Adrenal gland (tissue), 12 donors: ENCODE measurements around the gene SELENOP. TPM values are rescaled to one million over a fixed set of nuclear protein-coding genes. Genes with fewer than 3 reads are reported as not detected.
A peak's percentile ranks its signal among the peaks of the same experiment; 100 is the strongest.

Source experiments
- DNase-seq, 7 donors: peaks; one replicate each; pipeline ENCODE4 v3.0.0-alpha.2; 2019 to 2020
- H3K27ac ChIP-seq, 5 donors: fragments of 200-600 bp; sonication (generic) in 4 of 5; 1 replicate in 3 of 5; 2 replicates in 2 of 5; pipeline versions ENCODE4 v1.5.1 to v1.8.0; 2016 to 2020; ENCODE audit warnings: mild to moderate bottlenecking in 1 of 5
- H3K27me3 ChIP-seq: fragments of 200-600 bp; 2 replicates; pipeline ENCODE4 v1.8.0; 2021
- H3K36me3 ChIP-seq, 2 donors: fragments of 200-600 bp; replicated peaks in 1 of 2; 1 replicate in 1 of 2; 2 replicates in 1 of 2; pipeline versions ENCODE4 v1.5.1 to v1.8.0; 2018 to 2022
- H3K4me1 ChIP-seq, 2 donors: fragments of 200-600 bp; replicated peaks in 1 of 2; 1 replicate in 1 of 2; 2 replicates in 1 of 2; pipeline versions ENCODE4 v1.5.1 to v1.8.0; 2018 to 2021
- H3K4me3 ChIP-seq, 4 donors: fragments of 200-600 bp; sonication (generic) in 3 of 4; one replicate each; pipeline ENCODE4 v1.5.1; 2016 to 2018
- H3K9me3 ChIP-seq, 3 donors: fragments of 200-600 bp; sonication (generic) in 1 of 3; replicated peaks in 1 of 3; 1 replicate in 2 of 3; 2 replicates in 1 of 3; pipeline versions ENCODE4 v1.5.1 to v1.8.0; 2016 to 2021
- CTCF ChIP-seq, 6 experiments: fragments of 450-650 bp in 4 of 6; fragments of 200-600 bp in 2 of 6; sonication (generic) in 1 of 6; IDR thresholded peaks; 1 replicate in 5 of 6; 2 replicates in 1 of 6; pipeline versions ENCODE4 v1.5.1 to v1.8.0; 2016 to 2021; ENCODE audit warnings: antibody characterized with exemption in 6 of 6, mild to moderate bottlenecking in 2 of 6, moderate library complexity in 1 of 6
- POLR2A ChIP-seq, 2 donors: fragments of 450-650 bp; IDR thresholded peaks; one replicate each; pipeline ENCODE4 v1.6.1; 2017; ENCODE audit warnings: antibody characterized with exemption in 2 of 2, mild to moderate bottlenecking in 2 of 2, moderate library complexity in 1 of 2
- WGBS, 4 donors: extraction: QIAGEN DNeasy Blood & Tissue Kit in 2 of 4; methylation state at CpG; one replicate each; pipeline versions ENCODE4 v1.1.5 to v1.1.7; 2013 to 2017; 5-methylcytosine and 5-hydroxymethylcytosine counted together
- intact Hi-C, 2 donors: fragments of 100-400 bp; cut with DNase I; formaldehyde crosslinking; loops; one replicate each; pipeline versions ENCODE4 v1.14.1 to v1.15.0; 2022 to 2023
- polyA plus RNA-seq, 3 donors: library from polyadenylated mRNA; stranded (reverse); fragments of 200-250 nt in 2 of 3; fragments of 350-450 nt in 1 of 3; fragmentation: Illumina TruSeq in 1 of 3; extraction: RNeasy Lipid Tissue Mini Kit (QIAGEN cat#74804) in 1 of 3; gene quantifications; one replicate each; pipeline ENCODE4 v1.2.3, GENCODE V29; 2013 to 2014
- total RNA-seq, 9 donors: library from RNA; depleted of rRNA in 4 of 9; stranded (reverse); fragments of >200 nt in 4 of 9; fragments of 120-200 nt in 1 of 9; fragmentation: NEBNext Ultra II Directional in 1 of 9; extraction: Animal tissue kit (Norgen Biotek cat#: 25700) in 1 of 9; gene quantifications; one replicate each; pipeline versions ENCODE4 v1.1.0 to v1.2.4, GENCODE V29; 2013 to 2023
- donor health status: healthy with polysubstance abuse.
- donor health status: Bipolar disorder and iron deficiency.
- donor health status: DM: yes; HTN: yes; CAD: no.
- donor health status: DM: no; HTN: no; CAD: no.
- donor health status: DM: no; HTN: no; CAD: no.
- donor health status: DM: yes; HTN: yes; CAD: no.

The SELENOP gene
- total and polyA plus RNA-seq, 12 donors, result 66.0 to 1,654 (median 662) TPM

GRCh38 chr5:42842921-42843641 is 31.4 kb upstream of the SELENOP start:
- peak in 5 of 7 donors; percentile 45 to 78 (median 50) for DNase-seq
- H3K4me1 ChIP-seq, result peaks cover 32 to 42% of the 10 kb centered on the region in 2 donors
- intact Hi-C loops, result no loop called here
- no peaks in the 10 kb centered on the region for H3K9me3 ChIP-seq
- H3K4me3 ChIP-seq, result no peak overlapping the region
- no peak for TF ChIP-seq CTCF (IDR thresholded peaks at IDR 0.05)
- no peak for TF ChIP-seq POLR2A (IDR thresholded peaks at IDR 0.05)
- peak overlapping the region in 4 of 5 donors; percentile 20 to 77 (median 40) for H3K27ac ChIP-seq
- WGBS, 4 donors, result 39 to 54% (median 48%) methylated on average over 4 of the region's 4 CpGs
- no peaks in the 10 kb centered on the region for H3K36me3 ChIP-seq
- H3K27me3 ChIP-seq, result no peaks in the 10 kb centered on the region

GRCh38 chr5:42840842-42841567 is 29.3 kb upstream of the SELENOP start:
- H3K4me1 ChIP-seq, result peaks cover 24 to 30% of the 10 kb centered on the region in 2 donors
- DNase-seq, result no peak
- no peaks in the 10 kb centered on the region for H3K36me3 ChIP-seq
- H3K4me3 ChIP-seq, result no peak overlapping the region
- no peaks in the 10 kb centered on the region for H3K9me3 ChIP-seq
- 76 to 82% (median 79%) methylated on average over 5 of the region's 5 CpGs for WGBS, 4 donors
- H3K27me3 ChIP-seq, result no peaks in the 10 kb centered on the region
- H3K27ac ChIP-seq, result peak overlapping the region in 2 of 5 donors; percentile 64 to 76
- TF ChIP-seq POLR2A (IDR thresholded peaks at IDR 0.05), result no peak
- intact Hi-C loops, result no loop called here

GRCh38 chr5:42840269-42840668 is 28.6 kb upstream of the SELENOP start:
- H3K4me1 ChIP-seq, result peaks cover 24 to 30% of the 10 kb centered on the region in 2 donors
- no peak overlapping the region for H3K4me3 ChIP-seq
- TF ChIP-seq POLR2A (IDR thresholded peaks at IDR 0.05) (no peak), CTCF (IDR thresholded peaks at IDR 0.05) (no peak)
- H3K27me3 ChIP-seq, result no peaks in the 10 kb centered on the region
- no peaks in the 10 kb centered on the region for H3K36me3 ChIP-seq
- H3K9me3 ChIP-seq, result no peaks in the 10 kb centered on the region
- peak overlapping the region in 2 of 5 donors; percentile 64 to 76 for H3K27ac ChIP-seq
- intact Hi-C loops, result no loop called here
- DNase-seq, result peak; percentile 33 to 74 (median 53)
- 31 to 45% (median 36%) methylated on average over 6 of the region's 6 CpGs for WGBS, 4 donors

- Histone ChIP-seq H3K27me3 (no peaks in the 10 kb centered on the region), H3K4me3 (no peak overlapping the region), H3K4me1 (peaks cover 24 to 30% of the 10 kb centered on the region in 2 donors), H3K27ac (no peak overlapping the region), H3K36me3 (no peaks in the 10 kb centered on the region), H3K9me3 (no peaks in the 10 kb centered on the region)
- no peak for DNase-seq
- 74 to 83% (median 79%) methylated on average over 3 of the region's 3 CpGs for WGBS, 4 donors
- intact Hi-C loops, result no loop called here
- no peak for TF ChIP-seq CTCF (IDR thresholded peaks at IDR 0.05)
- no peak for TF ChIP-seq POLR2A (IDR thresholded peaks at IDR 0.05)
Observed at GRCh38 chr5:42839196-42839595, 27.5 kb upstream of the SELENOP start.
